Naive B cell (primary cell): ENCODE data around the gene ANKFN1. TPM values are rescaled to one million over a fixed set of nuclear protein-coding genes. Genes with fewer than 3 reads are reported as not detected.

Experiments used
- ATAC-seq, 2 donors: fragments of 150-1000 bp; cut with Tn5 transposase; 2 replicates each; pipeline ENCODE4 v1.10.0; 2021; ENCODE audit warnings: low read depth in 2 of 2, mild to moderate bottlenecking in 2 of 2, moderate library complexity in 2 of 2
- DNase-seq: peaks from one replicate; pipeline ENCODE4 v3.0.0; 2022
- H3K27ac Mint-ChIP-seq, 6 donors: one replicate each; pipeline ENCODE4 v1.8.0; 2020 to 2022; ENCODE audit warnings: mild to moderate bottlenecking in 6 of 6, mixed read lengths in 6 of 6, moderate library complexity in 5 of 6, inconsistent platforms in 2 of 6
- H3K27me3 Mint-ChIP-seq, 3 donors: one replicate each; pipeline ENCODE4 v1.8.0; 2021 to 2022; ENCODE audit warnings: mixed read lengths in 3 of 3, mild to moderate bottlenecking in 1 of 3
- H3K36me3 Mint-ChIP-seq, 2 donors: one replicate each; pipeline ENCODE4 v1.8.0; 2020 to 2022; ENCODE audit warnings: mixed read lengths in 2 of 2, inconsistent platforms in 1 of 2, mild to moderate bottlenecking in 1 of 2
- H3K4me1 Mint-ChIP-seq, 3 donors: one replicate each; pipeline ENCODE4 v1.8.0; 2020 to 2022; ENCODE audit warnings: mixed read lengths in 3 of 3, inconsistent platforms in 1 of 3, mild to moderate bottlenecking in 1 of 3, moderate library complexity in 1 of 3
- H3K4me3 Mint-ChIP-seq, 8 donors: one replicate each; pipeline ENCODE4 v1.8.0; 2020 to 2022; ENCODE audit warnings: mild to moderate bottlenecking in 8 of 8, mixed read lengths in 8 of 8, moderate library complexity in 8 of 8, inconsistent platforms in 2 of 8
- H3K9me3 Mint-ChIP-seq, 7 donors: one replicate each; pipeline ENCODE4 v1.8.0; 2020 to 2022; ENCODE audit warnings: mixed read lengths in 7 of 7, mild to moderate bottlenecking in 5 of 7, inconsistent platforms in 2 of 7, moderate library complexity in 1 of 7
- polyA plus RNA-seq, 6 donors: library from polyadenylated mRNA; unstranded; fragments of 300-500 nt; fragmentation: Illumina TruSeq; gene quantifications; one replicate each; pipeline ENCODE4 v1.2.3, GENCODE V29; 2021; ENCODE audit warnings: low read depth in 6 of 6

Gene ANKFN1
- polyA plus RNA-seq, 6 donors from 2014 or later = not detected

DNA sequence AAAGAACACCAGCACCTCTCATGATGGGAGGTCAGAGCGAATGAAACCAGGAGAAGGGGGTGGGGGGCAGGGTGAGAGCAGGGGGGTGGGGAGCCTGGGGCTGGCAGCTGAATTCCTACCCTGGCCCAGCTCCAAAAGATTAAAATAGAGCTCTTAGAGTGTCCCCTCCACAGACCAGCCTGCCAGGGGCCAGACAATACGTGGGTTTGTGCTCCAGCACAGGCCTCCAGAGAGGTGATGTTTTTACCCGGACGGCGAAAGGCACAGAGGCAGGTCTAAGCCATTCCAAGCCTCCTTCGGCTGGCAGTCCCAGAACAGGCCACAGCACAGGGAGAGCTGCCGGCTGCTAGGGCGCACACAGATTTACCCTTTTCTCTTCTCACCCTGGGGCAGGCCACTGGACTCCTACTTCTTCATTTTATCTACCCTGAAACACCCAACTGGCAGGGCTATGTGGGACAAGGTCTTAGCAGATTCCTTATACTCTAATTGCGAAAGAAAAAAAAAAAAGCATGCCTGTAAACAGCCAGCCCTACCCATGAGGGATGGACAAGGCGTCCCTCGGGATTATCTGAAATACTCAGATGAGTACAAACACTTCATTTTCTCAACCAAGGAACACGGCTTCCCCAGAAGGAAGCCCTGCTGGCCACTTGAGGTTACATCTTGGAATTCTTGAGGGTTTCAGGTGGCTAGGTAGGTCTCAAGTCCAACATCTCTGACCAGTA, 368.3 kb downstream of the ANKFN1 start:
- H3K27ac Mint-ChIP-seq = no peak overlapping the region
- ATAC-seq (no peak), DNase-seq (no peak)
- peaks cover 7 to 18% (median 8%) of the 10 kb centered on the region in 3 donors for H3K27me3 Mint-ChIP-seq
- H3K9me3 Mint-ChIP-seq = peaks cover 0 to 8% (median 0%) of the 10 kb centered on the region in 7 donors
- no peaks in the 10 kb centered on the region for H3K4me1 Mint-ChIP-seq
- no peaks in the 10 kb centered on the region for H3K36me3 Mint-ChIP-seq
- no peak overlapping the region for H3K4me3 Mint-ChIP-seq

- no peak for ATAC-seq
- H3K4me1 Mint-ChIP-seq = no peaks in the 10 kb centered on the region
- H3K4me3 Mint-ChIP-seq = peak overlapping the region in 1 of 8 donors; percentile 23
- H3K27me3 Mint-ChIP-seq = peaks cover 7 to 18% (median 8%) of the 10 kb centered on the region in 3 donors
- H3K36me3 Mint-ChIP-seq = no peaks in the 10 kb centered on the region
- DNase-seq = no peak
- peaks cover 0 to 8% (median 0%) of the 10 kb centered on the region in 7 donors for H3K9me3 Mint-ChIP-seq
- H3K27ac Mint-ChIP-seq = no peak overlapping the region
Observed at GRCh38 chr17:56523042-56523441, 369.8 kb downstream of the ANKFN1 start.

DNA sequence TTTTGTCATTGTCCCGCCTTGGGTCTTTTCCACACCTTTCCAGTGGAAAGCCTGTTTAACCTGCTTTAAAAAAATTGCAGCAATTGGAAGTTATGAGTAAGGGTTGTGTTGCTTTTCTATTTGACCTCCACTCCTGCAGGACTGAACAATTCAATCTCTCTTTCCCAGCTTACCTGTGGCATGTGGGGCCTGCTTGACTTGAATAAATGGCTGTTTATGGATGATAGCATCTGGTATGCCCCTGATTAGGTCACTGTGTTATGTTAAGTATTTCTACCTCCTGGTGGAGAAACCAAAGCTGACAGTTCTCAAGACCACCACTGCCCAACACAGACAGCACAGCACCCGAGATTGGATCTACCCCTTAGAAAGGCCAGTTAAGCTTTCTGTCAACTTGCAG, 375.4 kb downstream of the ANKFN1 start:
- DNase-seq (no peak), ATAC-seq (no peak)
- Mint-ChIP-seq H3K27ac (no peak overlapping the region), H3K36me3 (no peaks in the 10 kb centered on the region), H3K4me1 (no peaks in the 10 kb centered on the region), H3K9me3 (peaks cover 0 to 3% (median under 1%) of the 10 kb centered on the region in 7 donors), H3K4me3 (no peak overlapping the region), H3K27me3 (peaks cover 9% of the 10 kb centered on the region in 3 donors)

DNA sequence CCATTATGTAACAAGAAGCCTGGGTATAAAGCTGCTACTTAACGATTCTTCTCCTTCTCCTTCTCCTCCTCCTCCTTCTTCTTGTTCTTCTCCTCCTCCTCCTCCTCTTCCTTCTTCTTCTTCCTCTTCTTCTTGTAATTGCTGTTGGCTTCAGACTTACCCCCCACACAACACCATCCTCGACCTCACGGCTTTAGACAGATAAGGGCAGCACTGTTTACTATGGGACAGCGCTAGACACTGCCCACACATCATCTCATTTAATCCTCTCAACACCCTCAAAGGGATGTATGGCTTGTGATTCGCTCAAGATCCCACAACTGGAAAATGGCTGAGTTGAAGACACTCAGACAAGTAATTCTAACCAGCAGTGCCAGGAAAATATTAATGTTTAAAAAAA, 379.7 kb downstream of the ANKFN1 start:
- Mint-ChIP-seq H3K9me3 (peaks cover 0 to 2% (median 0%) of the 10 kb centered on the region in 7 donors), H3K27ac (no peak overlapping the region), H3K4me3 (no peak overlapping the region), H3K36me3 (no peaks in the 10 kb centered on the region), H3K27me3 (peaks cover 13 to 16% (median 14%) of the 10 kb centered on the region in 3 donors), H3K4me1 (no peaks in the 10 kb centered on the region)
- DNase-seq = no peak
- ATAC-seq = no peak

DNA sequence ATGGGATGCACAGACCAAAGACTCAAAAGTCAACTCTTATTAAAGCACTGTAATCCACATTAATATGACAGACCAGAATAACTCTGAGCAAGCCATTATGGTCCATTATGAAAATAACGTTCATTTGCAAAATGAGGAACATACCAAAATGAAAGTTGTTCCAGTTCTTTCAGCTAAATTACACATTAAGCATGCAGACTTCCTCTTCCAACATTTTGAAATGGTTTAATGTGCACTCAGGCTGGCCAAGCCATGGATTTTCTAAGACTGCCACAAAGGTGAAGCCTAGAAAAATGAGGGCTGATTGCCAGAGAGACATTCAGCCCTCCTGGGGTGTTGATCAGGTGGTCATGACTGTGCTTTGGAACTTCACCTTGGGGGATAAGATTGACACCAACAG, 383.5 kb downstream of the ANKFN1 start:
- Mint-ChIP-seq H3K4me3 (no peak overlapping the region), H3K27ac (no peak overlapping the region), H3K4me1 (no peaks in the 10 kb centered on the region), H3K36me3 (no peaks in the 10 kb centered on the region), H3K9me3 (peaks cover 2 to 9% (median 4%) of the 10 kb centered on the region in 7 donors), H3K27me3 (peaks cover 16 to 22% (median 21%) of the 10 kb centered on the region in 3 donors)
- ATAC-seq = no peak
- no peak for DNase-seq

GRCh38 chr17:56540836-56541235, 387.6 kb downstream of the ANKFN1 start:
- no peak overlapping the region for H3K4me3 Mint-ChIP-seq
- H3K27me3 Mint-ChIP-seq = peaks cover 12 to 28% (median 20%) of the 10 kb centered on the region in 3 donors
- no peak for ATAC-seq
- no peaks in the 10 kb centered on the region for H3K36me3 Mint-ChIP-seq
- H3K4me1 Mint-ChIP-seq = no peaks in the 10 kb centered on the region
- H3K27ac Mint-ChIP-seq = no peak overlapping the region
- H3K9me3 Mint-ChIP-seq = peaks cover 2 to 9% (median 4%) of the 10 kb centered on the region in 7 donors
- no peak for DNase-seq

DNA sequence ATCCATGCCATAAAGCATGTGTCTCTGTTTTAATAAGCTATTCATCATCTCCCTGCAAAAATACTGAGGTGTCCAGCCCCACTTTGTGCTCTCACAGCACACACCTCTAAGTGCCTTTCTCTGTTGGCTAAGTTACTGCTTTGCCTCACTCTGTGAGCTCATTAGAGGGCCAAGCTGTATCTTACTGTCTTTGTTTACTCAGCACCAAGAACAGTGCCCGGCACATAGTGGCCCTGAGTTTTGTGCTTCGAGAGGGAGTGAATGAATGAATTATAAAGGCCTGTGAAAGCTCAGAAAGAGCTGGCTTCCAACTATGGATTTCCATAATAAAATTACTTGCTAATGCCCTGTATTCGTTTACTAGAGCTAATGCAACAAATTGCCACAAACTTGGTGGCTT, 390.0 kb downstream of the ANKFN1 start:
- DNase-seq = no peak
- Mint-ChIP-seq H3K9me3 (peaks cover 2 to 14% (median 5%) of the 10 kb centered on the region in 7 donors), H3K36me3 (no peaks in the 10 kb centered on the region), H3K27me3 (peaks cover 12 to 43% (median 27%) of the 10 kb centered on the region in 3 donors), H3K27ac (no peak overlapping the region), H3K4me3 (no peak overlapping the region), H3K4me1 (no peaks in the 10 kb centered on the region)
- ATAC-seq = no peak

- H3K27ac Mint-ChIP-seq = peak overlapping the region in 1 of 6 donors; percentile 69
- H3K4me1 Mint-ChIP-seq = no peaks in the 10 kb centered on the region
- peaks cover 12 to 37% (median 24%) of the 10 kb centered on the region in 3 donors for H3K27me3 Mint-ChIP-seq
- no peak for DNase-seq
- ATAC-seq = no peak
- peaks cover 0 to 16% (median 7%) of the 10 kb centered on the region in 7 donors for H3K9me3 Mint-ChIP-seq
- peaks cover 6 to 8% of the 10 kb centered on the region in 2 donors for H3K36me3 Mint-ChIP-seq
- H3K4me3 Mint-ChIP-seq = no peak overlapping the region
Observed at GRCh38 chr17:56545106-56545505, 391.8 kb downstream of the ANKFN1 start.

- H3K27me3 Mint-ChIP-seq = peaks cover 12 to 35% (median 24%) of the 10 kb centered on the region in 3 donors
- H3K4me1 Mint-ChIP-seq = no peaks in the 10 kb centered on the region
- peaks cover 0 to 24% (median 14%) of the 10 kb centered on the region in 7 donors for H3K9me3 Mint-ChIP-seq
- peaks cover 8 to 11% of the 10 kb centered on the region in 2 donors for H3K36me3 Mint-ChIP-seq
- no peak overlapping the region for H3K27ac Mint-ChIP-seq
- ATAC-seq = no peak
- DNase-seq = no peak
- no peak overlapping the region for H3K4me3 Mint-ChIP-seq
Observed at GRCh38 chr17:56545930-56546329, 392.7 kb downstream of the ANKFN1 start.

GRCh38 chr17:56548661-56549060, 395.4 kb downstream of the ANKFN1 start:
- H3K4me1 Mint-ChIP-seq = no peaks in the 10 kb centered on the region
- H3K9me3 Mint-ChIP-seq = peaks cover 9 to 41% (median 23%) of the 10 kb centered on the region in 7 donors
- no peak overlapping the region for H3K27ac Mint-ChIP-seq
- DNase-seq (no peak), ATAC-seq (no peak)
- peaks cover 8 to 11% of the 10 kb centered on the region in 2 donors for H3K36me3 Mint-ChIP-seq
- no peak overlapping the region for H3K4me3 Mint-ChIP-seq
- peaks cover 4 to 22% (median 16%) of the 10 kb centered on the region in 3 donors for H3K27me3 Mint-ChIP-seq

- DNase-seq (no peak), ATAC-seq (no peak)
- Mint-ChIP-seq H3K36me3 (peaks cover 8 to 11% of the 10 kb centered on the region in 2 donors), H3K4me1 (no peaks in the 10 kb centered on the region), H3K4me3 (no peak overlapping the region), H3K27ac (no peak overlapping the region), H3K9me3 (peaks cover 9 to 41% (median 23%) of the 10 kb centered on the region in 7 donors), H3K27me3 (peaks cover 3 to 17% (median 12%) of the 10 kb centered on the region in 3 donors)
Observed at GRCh38 chr17:56549501-56549900, 396.2 kb downstream of the ANKFN1 start.

GRCh38 chr17:56557682-56558081, 404.4 kb downstream of the ANKFN1 start:
- no peak overlapping the region for H3K4me3 Mint-ChIP-seq
- H3K36me3 Mint-ChIP-seq = no peaks in the 10 kb centered on the region
- no peaks in the 10 kb centered on the region for H3K4me1 Mint-ChIP-seq
- DNase-seq = no peak
- peaks cover 0 to 2% (median under 1%) of the 10 kb centered on the region in 7 donors for H3K9me3 Mint-ChIP-seq
- no peak for ATAC-seq
- H3K27ac Mint-ChIP-seq = peak overlapping the region in 1 of 6 donors; percentile 10
- H3K27me3 Mint-ChIP-seq = peaks cover 8 to 18% (median 11%) of the 10 kb centered on the region in 3 donors

DNA sequence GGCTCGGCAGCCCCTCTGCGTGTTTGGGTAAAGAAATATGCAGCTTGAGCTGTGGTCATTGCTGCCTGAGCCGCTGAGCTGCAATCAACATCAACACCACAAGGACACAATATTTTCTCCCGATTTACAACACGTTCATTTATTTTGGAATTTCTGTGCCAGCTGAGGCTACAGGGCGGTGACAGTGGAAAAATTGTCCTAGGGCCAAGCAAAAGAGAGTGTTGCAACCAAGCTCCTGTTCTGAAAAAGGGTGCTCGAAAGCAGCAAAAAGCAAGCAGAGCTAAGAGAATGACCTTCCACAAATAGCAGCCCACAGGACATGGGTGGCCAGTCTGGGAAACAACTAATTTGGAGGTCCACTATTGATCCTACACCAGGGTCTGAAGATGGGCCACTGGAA, 404.8 kb downstream of the ANKFN1 start:
- no peak overlapping the region for H3K4me3 Mint-ChIP-seq
- H3K36me3 Mint-ChIP-seq = no peaks in the 10 kb centered on the region
- no peaks in the 10 kb centered on the region for H3K4me1 Mint-ChIP-seq
- peaks cover 9 to 18% (median 11%) of the 10 kb centered on the region in 3 donors for H3K27me3 Mint-ChIP-seq
- H3K9me3 Mint-ChIP-seq = peaks cover 0 to 2% (median 0%) of the 10 kb centered on the region in 7 donors
- H3K27ac Mint-ChIP-seq = no peak overlapping the region
- DNase-seq (no peak), ATAC-seq (no peak)
